HG02973 (cell line): Measurements from ENCODE around the gene INSIG1.

Source experiments
- ATAC-seq: cut with Tn5 transposase; IDR thresholded peaks from one replicate; pipeline ENCODE4 v1.9.1; 2021; ENCODE audit warnings: moderate library complexity; ENCODE audit not compliant: unreplicated experiment

Gene INSIG1

DNA sequence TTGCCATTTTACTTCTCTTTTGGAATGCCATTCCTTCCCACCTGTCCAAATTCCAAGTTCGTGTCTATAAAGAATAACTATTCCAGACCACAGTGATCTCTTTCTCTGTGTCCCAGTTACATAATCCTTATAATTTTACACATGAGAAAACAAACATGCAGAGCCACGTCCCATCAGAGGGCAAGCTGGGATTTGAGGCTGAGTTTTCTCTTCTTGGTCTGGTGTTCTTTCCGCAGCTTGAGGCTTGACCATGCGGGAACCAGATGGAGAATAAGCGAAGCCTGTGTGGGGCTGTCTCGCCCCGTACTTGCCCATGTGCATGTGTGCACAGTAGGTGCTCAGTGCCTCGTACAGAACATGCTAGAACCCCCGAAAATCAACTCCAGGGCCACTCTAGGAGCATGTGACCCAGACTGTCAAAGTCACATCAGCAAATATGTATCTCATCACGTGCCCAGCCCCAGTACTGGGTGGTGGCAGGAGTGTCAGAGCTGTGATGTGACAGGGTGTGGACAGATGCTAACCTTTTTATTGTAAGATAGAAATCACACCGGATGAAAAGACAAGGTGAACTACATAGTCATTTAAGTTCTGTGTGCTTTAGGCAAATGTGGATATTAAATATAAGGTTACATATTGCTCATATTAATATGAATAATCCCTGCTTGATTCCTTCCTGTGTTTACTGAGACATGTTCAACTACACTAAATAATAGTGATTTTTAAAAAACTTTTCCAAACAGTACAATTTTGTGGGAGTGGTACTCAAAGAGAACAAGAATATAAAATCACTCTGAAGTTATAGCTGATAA is 3.2 kb downstream of the INSIG1 start:
- no peak for ATAC-seq

DNA sequence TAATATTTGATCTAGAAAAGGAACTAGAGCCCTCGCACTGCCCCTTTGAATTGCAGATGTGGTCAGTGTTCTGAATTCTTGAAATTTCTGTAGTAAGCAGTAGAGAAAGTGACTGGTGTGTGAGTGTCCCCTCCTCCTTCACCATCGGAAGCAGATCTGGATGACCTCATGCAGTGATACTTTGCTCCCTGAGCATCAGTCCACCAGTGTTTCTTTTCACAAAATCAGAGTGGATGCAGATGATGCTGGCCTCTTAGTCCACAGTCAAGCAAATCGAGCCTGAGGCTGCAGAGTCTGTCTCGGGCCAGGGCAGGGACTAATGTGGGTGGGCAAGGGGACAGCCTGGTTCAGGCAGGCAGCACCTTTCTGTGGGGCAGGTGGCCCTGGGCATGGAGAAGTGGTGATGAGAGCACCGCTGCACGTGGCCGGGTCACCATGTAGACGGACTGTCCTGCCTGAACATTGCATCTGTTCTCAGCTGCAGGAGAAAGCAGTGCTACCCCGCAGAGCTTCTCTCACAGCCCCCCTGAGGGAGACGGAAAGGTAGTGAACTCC is 5.4 kb downstream of the INSIG1 start:
- no peak for ATAC-seq

DNA sequence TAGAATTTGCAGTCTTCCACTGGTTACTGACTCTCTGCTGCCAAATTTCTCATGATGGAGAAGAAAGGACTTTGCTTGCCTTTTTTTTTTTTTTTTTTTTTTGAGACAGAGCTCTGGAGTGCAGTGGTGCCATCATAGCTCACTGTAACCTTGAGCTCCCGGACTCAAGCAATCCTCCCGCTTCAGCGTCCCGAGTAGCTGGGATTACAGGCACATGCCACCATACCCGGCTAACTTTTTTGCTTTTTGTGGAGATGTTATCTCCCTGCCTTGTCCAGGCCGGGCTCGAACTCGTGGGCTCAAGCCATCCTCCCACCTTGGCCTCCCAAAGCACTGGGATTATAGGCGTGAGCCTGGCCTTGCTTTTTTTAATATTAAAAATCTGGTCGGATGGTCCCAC is 6.2 kb downstream of the INSIG1 start:
- no peak for ATAC-seq

DNA sequence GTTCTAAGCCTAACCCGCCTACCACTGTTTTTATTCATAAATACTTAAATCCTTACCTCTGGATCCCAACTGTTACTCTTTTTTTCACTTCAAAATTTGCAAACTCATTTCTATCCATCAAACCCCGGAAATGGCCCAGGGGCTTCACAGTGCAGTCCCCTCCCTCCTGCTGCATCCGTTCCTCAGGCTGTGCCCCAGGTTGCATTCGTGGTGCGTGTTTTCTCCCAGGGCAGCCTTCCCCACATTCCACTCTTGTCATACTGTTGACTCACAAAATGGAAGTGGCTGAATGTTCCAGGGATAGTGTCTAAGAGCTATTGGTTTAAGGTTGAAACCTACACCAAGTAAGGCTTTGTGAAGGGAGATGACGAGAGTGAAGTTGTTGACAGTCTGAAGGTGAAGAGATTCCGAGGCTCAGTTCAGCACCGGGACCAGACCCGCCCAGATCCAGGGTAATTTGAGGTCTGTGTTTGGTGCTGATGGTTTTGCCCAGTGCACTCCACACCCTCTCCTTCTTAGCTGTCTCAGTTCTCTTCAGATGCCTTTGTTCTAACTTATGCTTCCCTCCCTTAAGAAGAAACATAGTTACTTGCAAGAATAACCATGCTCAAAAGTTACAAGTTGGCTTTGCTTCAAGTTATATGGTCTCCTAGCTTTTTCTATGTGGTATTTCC is 7.7 kb downstream of the INSIG1 start:
- no peak for ATAC-seq

DNA sequence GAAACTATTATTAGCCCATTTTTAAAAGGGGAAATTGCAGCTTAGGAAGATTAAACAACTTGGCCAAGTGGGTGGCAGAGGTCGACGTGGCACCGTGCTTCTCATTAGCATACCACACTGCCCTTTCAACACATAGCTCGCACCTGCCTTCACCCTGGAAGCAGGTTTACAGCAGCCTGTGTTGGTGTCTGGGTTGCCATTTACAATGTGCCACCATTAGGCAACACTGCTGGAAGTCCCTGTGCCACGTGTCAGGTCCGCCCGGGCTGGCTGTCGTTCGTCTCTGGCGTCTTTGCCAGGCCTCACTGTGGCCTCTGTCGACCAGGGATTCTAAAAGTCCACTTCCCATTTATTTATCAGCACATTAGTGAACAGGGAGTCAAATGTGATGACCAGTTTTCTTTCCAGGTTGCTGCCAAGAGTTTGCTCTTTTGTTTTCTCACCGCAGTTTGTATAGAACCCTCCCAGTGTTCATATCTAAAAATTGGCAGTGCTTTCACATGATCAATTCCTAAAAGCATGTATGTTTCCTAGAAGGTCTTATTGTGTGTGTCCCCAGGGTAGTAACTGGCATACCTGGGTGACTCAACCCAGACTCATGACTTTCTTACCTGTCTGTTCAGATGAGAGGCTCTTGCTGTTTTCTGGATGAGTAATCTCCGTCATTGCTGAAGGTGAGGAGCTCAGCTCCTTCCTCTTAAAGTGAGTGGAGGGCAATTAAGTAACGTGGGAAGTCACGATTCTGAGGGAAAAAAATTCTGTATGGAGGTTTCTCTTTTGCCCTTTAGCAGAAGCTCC is 9.2 kb downstream of the INSIG1 start:
- ATAC-seq, result no peak

- no peak for ATAC-seq
Measured at GRCh38 chr7:155308330-155309020, 10.8 kb downstream of the INSIG1 start.

GRCh38 chr7:155309021-155309338 is 11.3 kb downstream of the INSIG1 start:
- ATAC-seq, result no peak

GRCh38 chr7:155310425-155311114 is 12.9 kb downstream of the INSIG1 start:
- no peak for ATAC-seq

DNA sequence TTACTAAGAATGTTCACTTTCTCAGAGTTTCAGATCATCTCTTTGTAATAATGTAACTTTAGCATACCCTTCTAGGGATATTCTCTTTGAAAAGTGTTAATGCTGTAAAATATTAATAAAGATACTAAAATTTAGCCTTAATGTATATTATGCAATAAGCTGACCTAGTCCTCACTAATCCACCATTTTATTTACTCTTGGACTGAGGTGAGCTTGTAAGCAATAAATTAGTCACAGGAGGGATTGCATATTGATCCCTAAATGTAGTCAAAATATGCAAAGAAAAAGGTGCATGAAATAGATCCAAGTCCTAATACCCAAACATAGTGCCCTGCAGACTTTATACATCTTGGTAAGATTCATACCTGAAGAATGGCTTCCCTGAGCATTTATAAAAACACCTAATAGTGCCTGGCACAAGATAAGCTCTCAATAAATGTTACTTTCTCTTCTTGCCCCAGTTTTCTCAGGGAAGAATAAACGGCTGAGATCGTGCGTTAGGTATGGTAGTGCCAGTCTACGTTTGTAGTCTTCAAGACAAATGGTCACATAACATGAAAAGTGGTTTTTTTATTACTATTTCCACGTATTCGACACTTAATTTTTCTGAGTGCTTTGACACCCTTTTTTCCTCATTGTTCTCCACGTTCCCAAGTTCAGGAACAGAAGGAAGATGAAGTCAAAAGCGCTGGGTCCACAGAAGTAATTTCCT is 14.3 kb downstream of the INSIG1 start:
- no peak for ATAC-seq

DNA sequence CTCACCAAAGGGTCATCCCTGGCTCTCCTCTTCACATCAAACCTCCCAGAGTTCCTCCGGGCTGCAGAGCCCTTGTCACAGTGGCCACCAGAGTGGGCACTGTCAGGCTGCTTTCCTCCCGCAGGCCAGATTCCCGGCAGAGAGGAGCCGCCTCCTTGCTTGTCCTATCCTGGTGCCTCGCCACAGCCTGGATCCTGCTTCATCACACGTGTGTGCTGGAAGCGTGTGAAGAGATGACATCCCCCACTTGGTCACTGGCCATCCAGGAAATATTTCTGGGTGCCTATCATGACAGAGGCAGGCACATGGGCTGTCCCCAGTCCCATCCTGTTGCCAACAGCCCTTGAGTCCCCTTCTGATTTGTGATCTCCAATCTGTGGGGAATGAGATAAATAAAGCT is 15.0 kb downstream of the INSIG1 start:
- ATAC-seq, result no peak

- ATAC-seq, result no peak
Measured at GRCh38 chr7:155313096-155313495, 15.4 kb downstream of the INSIG1 start.

- no peak for ATAC-seq
Measured at GRCh38 chr7:155315977-155316376, 18.3 kb downstream of the INSIG1 start.

DNA sequence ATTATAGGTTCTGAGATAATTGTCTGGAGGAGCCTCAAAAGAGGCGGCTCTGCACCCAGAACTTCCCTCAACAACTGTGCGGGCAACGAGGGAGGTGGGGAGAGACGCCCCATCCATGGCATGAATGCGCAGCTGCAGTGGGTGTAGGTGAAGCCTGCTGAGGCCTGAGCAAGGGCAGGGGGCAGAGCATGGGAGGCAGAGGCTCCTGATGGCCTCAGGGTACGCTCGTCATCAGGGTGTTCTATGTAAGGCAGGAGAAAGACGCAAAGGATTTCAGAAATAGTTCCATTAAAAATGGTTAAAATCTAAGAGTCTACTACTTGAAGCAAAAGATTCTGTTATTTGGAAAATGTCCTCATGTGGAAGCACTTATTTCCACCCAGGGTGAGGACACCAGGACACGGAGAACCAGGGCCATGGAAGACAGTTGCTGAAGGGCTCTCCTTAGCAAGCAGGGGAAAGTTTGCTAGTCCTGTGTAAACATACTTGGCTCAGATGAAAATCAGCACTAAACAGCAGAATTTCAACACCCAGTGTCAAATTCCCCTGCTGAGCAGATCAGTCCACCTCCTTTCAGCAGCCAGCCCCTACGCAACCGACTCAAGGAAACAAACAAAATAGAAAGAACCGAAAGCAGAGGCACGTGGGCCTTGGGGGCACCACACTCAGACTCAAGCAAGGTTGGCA is 18.9 kb downstream of the INSIG1 start:
- no peak for ATAC-seq

DNA sequence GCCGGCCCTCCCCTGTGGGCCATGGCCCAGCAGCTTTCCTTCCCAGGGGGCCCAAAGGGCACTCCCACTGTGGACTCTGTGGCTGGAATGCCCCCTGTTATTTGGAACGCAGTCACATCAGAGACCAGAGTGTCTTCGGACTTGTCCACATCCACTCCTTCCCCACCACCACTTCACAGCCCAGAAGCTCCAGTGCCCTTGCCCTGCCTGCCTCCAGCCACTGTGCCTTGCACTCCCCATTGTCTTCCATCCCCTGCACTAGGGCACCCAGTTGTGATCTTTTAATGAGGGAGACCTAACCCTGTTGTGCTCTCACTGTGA is 19.4 kb downstream of the INSIG1 start:
- ATAC-seq, result no peak

DNA sequence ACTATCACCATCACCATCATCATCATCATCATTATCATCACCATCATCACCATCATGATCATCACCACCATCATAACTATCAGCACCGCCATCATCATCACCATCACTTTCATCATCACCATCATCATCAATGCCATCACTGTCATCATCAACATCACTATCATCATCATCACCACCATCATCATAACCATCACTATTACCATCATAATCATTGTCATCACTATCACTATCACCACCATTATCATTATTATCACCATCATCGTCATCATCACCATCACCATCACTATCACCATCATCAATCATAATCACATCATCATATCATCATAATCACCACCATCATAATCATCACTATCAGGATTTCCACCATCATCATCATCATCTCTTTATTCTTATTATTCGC is 20.6 kb downstream of the INSIG1 start:
- no peak for ATAC-seq

DNA sequence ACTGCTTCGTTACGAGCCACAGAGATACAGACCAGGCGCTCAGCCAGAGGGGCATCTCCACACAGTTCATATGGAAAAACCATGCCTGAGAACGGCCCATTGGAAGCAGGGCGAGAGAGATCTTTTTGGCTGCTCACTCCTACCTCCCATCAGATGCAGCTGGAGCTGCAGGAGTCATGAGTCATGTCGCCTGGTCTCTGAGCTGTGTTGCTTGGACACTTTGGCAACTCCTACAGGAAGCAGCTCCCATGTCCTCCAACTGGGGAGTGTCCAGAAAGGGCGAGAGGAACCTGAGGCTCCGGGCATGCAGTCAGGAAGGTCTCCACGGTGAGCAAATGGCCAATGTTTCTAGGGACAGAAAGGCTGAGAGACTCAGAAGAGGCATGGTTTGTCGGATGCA is 24.9 kb downstream of the INSIG1 start:
- no peak for ATAC-seq

GRCh38 chr7:155323001-155323638 is 25.4 kb downstream of the INSIG1 start:
- ATAC-seq, result no peak

DNA sequence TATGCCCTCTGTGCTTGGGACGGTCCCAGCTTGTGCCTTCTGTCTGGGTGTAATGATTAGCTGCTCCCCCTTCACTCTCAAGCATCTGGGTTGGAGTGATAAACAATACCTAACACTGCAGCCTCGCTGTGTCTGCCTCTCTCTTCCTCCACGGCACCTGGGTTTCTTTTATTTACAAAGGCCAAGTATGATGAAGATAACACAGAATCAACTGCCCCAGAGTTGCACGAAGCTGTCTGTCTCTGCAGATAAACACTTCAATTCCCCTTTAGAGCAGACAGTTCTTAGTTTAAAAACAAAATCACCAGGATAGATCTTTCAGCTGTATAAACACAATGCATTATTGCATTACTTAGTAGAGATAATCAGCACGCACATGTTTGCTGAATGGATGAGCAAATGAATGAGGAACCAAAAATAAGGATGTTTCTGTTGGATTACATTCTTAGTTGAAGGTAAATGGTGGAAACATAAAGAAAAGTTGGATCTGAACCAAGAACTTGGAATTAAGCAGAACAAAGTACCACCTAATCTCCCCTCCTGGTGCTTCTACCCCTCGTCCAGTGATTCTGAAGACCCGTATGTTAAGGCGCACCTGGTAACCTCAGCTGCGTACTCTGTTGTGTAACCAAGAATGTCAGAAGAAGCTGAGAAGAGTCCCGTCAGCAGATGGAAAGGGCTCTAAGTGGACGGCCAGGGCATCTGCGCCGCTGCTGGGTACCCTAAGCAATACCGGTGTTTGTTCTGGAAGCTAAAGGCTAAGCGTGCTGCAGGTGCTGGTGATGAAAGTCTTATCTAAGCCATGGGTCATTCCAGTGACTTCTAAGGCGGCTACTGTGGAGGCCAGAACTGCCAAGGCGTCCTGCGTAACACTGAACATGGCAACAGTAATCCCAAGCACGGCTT is 26.6 kb downstream of the INSIG1 start:
- ATAC-seq, result no peak
